ENCODE measurements around the gene WDFY3. TPM values are rescaled to one million over a fixed set of nuclear protein-coding genes. Genes with fewer than 3 reads are reported as not detected.

The WDFY3 gene
- total and polyA plus RNA-seq, 2 experiments from 2014 or later = 8.0 to 89.0 TPM

DNA sequence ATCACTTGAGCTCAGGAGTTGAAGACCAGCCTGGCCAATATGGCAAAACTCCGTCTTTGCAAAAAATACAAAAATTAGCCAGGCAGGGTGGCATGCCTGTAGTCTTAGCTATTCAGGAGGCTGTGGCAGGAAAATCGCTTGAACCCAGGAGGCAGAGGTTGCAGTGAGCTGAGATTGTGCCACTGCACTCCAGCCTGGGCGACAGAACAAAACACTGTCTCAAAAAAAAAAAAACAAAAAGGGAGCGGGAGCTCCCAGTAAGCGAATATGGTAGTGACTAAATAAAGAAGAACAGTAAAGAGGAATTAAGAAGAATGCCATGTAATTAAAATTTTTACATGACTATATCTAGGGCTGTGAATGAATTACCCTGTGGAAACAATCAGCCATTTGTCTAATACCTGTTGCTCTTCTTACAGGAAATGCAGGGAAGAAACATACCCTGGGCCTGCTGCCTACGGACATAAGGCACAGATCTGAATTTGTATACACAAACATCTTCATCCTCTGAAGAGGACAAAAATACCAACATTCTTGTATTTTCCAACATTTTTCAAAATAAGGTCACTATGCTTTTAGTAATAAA, 11.4 kb downstream of the WDFY3 start:
- Histone ChIP-seq H3F3A (replicated peaks; ENCODE audit: low read depth) (no peaks in the 10 kb centered on the region; the same call in 1 of the 2 replicates), H3K79me2 (replicated peaks; ENCODE audit: insufficient read depth) (peaks cover 98% of the 10 kb centered on the region), H3K27ac (ENCODE audit: low read depth) (peak overlapping the region; percentile 79), H4K20me1 (replicated peaks; ENCODE audit: insufficient read depth) (peaks cover 7% of the 10 kb centered on the region), H3K9me2 (ENCODE audit: insufficient read depth) (no peaks in the 10 kb centered on the region), H3K36me3 (ENCODE audit: insufficient read depth) (no peaks in the 10 kb centered on the region), H3K4me2 (peak overlapping the region; percentile 71), H2AFZ (no peak overlapping the region), H3K27me3 (ENCODE audit: insufficient read depth) (no peaks in the 10 kb centered on the region), H3K4me3 (peak overlapping the region; percentile 40), H3K4me1 (ENCODE audit: insufficient read depth) (peaks cover 66% of the 10 kb centered on the region)
- peak overlapping the region; percentile 39; the same call in 1 of the 3 replicates for H3K4me3 Mint-ChIP-seq
- no peaks in the 10 kb centered on the region for H3K36me3 Mint-ChIP-seq (ENCODE audit: low read depth)
- TF ChIP-seq CREB1 (CRISPR knock-in tag; IDR thresholded peaks at IDR 0.05; ENCODE audit: low read depth) (no peak), NANOG (IDR thresholded peaks at IDR 0.05; ENCODE audit: borderline replicate concordance) (0 out of 2 replicates have a peak, but pooled peaks have one; percentile 30)
- TF ChIP-seq, protein P1, sequence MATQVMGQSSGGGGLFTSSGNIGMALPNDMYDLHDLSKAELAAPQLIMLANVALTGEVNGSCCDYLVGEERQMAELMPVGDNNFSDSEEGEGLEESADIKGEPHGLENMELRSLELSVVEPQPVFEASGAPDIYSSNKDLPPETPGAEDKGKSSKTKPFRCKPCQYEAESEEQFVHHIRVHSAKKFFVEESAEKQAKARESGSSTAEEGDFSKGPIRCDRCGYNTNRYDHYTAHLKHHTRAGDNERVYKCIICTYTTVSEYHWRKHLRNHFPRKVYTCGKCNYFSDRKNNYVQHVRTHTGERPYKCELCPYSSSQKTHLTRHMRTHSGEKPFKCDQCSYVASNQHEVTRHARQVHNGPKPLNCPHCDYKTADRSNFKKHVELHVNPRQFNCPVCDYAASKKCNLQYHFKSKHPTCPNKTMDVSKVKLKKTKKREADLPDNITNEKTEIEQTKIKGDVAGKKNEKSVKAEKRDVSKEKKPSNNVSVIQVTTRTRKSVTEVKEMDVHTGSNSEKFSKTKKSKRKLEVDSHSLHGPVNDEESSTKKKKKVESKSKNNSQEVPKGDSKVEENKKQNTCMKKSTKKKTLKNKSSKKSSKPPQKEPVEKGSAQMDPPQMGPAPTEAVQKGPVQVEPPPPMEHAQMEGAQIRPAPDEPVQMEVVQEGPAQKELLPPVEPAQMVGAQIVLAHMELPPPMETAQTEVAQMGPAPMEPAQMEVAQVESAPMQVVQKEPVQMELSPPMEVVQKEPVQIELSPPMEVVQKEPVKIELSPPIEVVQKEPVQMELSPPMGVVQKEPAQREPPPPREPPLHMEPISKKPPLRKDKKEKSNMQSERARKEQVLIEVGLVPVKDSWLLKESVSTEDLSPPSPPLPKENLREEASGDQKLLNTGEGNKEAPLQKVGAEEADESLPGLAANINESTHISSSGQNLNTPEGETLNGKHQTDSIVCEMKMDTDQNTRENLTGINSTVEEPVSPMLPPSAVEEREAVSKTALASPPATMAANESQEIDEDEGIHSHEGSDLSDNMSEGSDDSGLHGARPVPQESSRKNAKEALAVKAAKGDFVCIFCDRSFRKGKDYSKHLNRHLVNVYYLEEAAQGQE (IDR thresholded peaks at IDR 0.05; ENCODE audit: unreplicated experiment) = no peak
- DNase-seq (ENCODE audit: low spot score) = no peak
- H3K4me1 Mint-ChIP-seq = peaks cover 55% of the 10 kb centered on the region
- peak overlapping the region; percentile 84 for H3K27ac Mint-ChIP-seq
- H3K9me3 Mint-ChIP-seq = no peaks in the 10 kb centered on the region
- ATAC-seq = peak; percentile 44
- no peaks in the 10 kb centered on the region for H3K27me3 Mint-ChIP-seq (ENCODE audit: insufficient read depth, low read depth, poor library complexity)

DNA sequence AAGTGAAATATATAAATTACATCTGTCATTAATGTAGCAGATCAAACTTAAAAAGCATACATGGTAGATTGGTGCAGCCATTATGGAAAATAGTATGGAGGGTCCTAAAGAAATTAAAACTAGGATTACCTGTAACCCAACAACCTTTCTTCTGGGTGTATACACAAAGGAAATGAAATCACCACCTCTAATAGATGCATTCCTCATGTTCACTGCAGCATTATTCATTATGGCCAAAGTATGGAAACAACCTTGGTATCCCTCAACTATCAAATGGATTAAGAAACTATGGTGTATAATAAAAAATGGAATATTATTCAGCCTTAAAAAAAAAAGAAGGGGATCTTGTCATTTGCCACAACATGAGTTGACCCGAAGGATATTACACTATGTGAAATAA, 13.7 kb downstream of the WDFY3 start:
- Histone ChIP-seq H3K36me3 (ENCODE audit: insufficient read depth) (no peaks in the 10 kb centered on the region), H3K4me3 (no peak overlapping the region), H3K79me2 (replicated peaks; ENCODE audit: insufficient read depth) (peaks cover 98% of the 10 kb centered on the region), H2AFZ (no peak overlapping the region), H3K4me1 (ENCODE audit: insufficient read depth) (peaks cover 51% of the 10 kb centered on the region), H3K9me2 (ENCODE audit: insufficient read depth) (no peaks in the 10 kb centered on the region), H3K4me2 (no peak overlapping the region), H4K20me1 (replicated peaks; ENCODE audit: insufficient read depth) (peaks cover 7% of the 10 kb centered on the region), H3K27me3 (ENCODE audit: insufficient read depth) (no peaks in the 10 kb centered on the region), H3K27ac (ENCODE audit: low read depth) (no peak overlapping the region), H3F3A (replicated peaks; ENCODE audit: low read depth) (no peaks in the 10 kb centered on the region; the same call in 1 of the 2 replicates)
- Mint-ChIP-seq H3K4me3 (no peak overlapping the region), H3K27ac (peak overlapping the region; percentile 17; the same call in 1 of the 2 replicates), H3K36me3 (ENCODE audit: low read depth) (no peaks in the 10 kb centered on the region; the same call in 2 of the 3 replicates), H3K4me1 (peaks cover 44% of the 10 kb centered on the region), H3K27me3 (ENCODE audit: insufficient read depth, low read depth, poor library complexity) (no peaks in the 10 kb centered on the region), H3K9me3 (no peaks in the 10 kb centered on the region)
- DNase-seq (ENCODE audit: low spot score) (no peak), ATAC-seq (no peak)
- no peak for TF ChIP-seq STAT1 (IDR thresholded peaks at IDR 0.05; ENCODE audit: unreplicated experiment)
- TF ChIP-seq CREB1 (CRISPR knock-in tag; IDR thresholded peaks at IDR 0.05; ENCODE audit: low read depth) = no peak
- TF ChIP-seq, protein P2, sequence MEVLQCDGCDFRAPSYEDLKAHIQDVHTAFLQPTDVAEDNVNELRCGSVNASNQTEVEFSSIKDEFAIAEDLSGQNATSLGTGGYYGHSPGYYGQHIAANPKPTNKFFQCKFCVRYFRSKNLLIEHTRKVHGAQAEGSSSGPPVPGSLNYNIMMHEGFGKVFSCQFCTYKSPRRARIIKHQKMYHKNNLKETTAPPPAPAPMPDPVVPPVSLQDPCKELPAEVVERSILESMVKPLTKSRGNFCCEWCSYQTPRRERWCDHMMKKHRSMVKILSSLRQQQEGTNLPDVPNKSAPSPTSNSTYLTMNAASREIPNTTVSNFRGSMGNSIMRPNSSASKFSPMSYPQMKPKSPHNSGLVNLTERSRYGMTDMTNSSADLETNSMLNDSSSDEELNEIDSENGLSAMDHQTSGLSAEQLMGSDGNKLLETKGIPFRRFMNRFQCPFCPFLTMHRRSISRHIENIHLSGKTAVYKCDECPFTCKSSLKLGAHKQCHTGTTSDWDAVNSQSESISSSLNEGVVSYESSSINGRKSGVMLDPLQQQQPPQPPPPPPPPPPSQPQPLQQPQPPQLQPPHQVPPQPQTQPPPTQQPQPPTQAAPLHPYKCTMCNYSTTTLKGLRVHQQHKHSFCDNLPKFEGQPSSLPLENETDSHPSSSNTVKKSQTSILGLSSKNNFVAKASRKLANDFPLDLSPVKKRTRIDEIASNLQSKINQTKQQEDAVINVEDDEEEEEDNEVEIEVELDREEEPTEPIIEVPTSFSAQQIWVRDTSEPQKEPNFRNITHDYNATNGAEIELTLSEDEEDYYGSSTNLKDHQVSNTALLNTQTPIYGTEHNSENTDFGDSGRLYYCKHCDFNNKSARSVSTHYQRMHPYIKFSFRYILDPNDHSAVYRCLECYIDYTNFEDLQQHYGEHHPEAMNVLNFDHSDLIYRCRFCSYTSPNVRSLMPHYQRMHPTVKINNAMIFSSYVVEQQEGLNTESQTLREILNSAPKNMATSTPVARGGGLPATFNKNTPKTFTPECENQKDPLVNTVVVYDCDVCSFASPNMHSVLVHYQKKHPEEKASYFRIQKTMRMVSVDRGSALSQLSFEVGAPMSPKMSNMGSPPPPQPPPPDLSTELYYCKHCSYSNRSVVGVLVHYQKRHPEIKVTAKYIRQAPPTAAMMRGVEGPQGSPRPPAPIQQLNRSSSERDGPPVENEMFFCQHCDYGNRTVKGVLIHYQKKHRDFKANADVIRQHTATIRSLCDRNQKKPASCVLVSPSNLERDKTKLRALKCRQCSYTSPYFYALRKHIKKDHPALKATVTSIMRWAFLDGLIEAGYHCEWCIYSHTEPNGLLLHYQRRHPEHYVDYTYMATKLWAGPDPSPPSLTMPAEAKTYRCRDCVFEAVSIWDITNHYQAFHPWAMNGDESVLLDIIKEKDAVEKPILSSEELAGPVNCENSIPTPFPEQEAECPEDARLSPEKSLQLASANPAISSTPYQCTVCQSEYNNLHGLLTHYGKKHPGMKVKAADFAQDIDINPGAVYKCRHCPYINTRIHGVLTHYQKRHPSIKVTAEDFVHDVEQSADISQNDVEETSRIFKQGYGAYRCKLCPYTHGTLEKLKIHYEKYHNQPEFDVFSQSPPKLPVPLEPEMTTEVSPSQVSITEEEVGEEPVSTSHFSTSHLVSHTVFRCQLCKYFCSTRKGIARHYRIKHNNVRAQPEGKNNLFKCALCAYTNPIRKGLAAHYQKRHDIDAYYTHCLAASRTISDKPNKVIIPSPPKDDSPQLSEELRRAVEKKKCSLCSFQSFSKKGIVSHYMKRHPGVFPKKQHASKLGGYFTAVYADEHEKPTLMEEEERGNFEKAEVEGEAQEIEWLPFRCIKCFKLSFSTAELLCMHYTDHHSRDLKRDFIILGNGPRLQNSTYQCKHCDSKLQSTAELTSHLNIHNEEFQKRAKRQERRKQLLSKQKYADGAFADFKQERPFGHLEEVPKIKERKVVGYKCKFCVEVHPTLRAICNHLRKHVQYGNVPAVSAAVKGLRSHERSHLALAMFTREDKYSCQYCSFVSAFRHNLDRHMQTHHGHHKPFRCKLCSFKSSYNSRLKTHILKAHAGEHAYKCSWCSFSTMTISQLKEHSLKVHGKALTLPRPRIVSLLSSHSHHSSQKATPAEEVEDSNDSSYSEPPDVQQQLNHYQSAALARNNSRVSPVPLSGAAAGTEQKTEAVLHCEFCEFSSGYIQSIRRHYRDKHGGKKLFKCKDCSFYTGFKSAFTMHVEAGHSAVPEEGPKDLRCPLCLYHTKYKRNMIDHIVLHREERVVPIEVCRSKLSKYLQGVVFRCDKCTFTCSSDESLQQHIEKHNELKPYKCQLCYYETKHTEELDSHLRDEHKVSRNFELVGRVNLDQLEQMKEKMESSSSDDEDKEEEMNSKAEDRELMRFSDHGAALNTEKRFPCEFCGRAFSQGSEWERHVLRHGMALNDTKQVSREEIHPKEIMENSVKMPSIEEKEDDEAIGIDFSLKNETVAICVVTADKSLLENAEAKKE (CRISPR knock-in tag; IDR thresholded peaks at IDR 0.05) = no peak
- TF ChIP-seq, protein P3, sequence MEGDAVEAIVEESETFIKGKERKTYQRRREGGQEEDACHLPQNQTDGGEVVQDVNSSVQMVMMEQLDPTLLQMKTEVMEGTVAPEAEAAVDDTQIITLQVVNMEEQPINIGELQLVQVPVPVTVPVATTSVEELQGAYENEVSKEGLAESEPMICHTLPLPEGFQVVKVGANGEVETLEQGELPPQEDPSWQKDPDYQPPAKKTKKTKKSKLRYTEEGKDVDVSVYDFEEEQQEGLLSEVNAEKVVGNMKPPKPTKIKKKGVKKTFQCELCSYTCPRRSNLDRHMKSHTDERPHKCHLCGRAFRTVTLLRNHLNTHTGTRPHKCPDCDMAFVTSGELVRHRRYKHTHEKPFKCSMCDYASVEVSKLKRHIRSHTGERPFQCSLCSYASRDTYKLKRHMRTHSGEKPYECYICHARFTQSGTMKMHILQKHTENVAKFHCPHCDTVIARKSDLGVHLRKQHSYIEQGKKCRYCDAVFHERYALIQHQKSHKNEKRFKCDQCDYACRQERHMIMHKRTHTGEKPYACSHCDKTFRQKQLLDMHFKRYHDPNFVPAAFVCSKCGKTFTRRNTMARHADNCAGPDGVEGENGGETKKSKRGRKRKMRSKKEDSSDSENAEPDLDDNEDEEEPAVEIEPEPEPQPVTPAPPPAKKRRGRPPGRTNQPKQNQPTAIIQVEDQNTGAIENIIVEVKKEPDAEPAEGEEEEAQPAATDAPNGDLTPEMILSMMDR (conservative IDR thresholded peaks at IDR 0.05; ENCODE audit: low read depth in 2 of 2) = no peak
- TF ChIP-seq EZH2 (IDR thresholded peaks at IDR 0.05; ENCODE audit: low read depth, unreplicated experiment) = no peak
- TF ChIP-seq, protein P4, sequence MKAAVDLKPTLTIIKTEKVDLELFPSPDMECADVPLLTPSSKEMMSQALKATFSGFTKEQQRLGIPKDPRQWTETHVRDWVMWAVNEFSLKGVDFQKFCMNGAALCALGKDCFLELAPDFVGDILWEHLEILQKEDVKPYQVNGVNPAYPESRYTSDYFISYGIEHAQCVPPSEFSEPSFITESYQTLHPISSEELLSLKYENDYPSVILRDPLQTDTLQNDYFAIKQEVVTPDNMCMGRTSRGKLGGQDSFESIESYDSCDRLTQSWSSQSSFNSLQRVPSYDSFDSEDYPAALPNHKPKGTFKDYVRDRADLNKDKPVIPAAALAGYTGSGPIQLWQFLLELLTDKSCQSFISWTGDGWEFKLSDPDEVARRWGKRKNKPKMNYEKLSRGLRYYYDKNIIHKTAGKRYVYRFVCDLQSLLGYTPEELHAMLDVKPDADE (IDR thresholded peaks at IDR 0.05) = no peak
